Aorta (tissue), 5 donors: ENCODE measurements around the gene HSP90AA1. TPM values are rescaled to one million over a fixed set of nuclear protein-coding genes. Genes with fewer than 3 reads are reported as not detected.
"Not testable (repeated sequence)": the region's sequence is repeated elsewhere in the genome, so short reads cannot be mapped to it uniquely, and the experiment has no call there.

Source experiments
- ATAC-seq: fragments of 200-7000 bp; cut with Tn5 transposase; one replicate; pipeline ENCODE4 v1.9.1; 2022; ENCODE audit warnings: moderate library complexity; ENCODE audit not compliant: low FRiP score
- DNase-seq, 2 donors: peaks; one replicate each; pipeline ENCODE4 v3.0.0-alpha.2; 2020
- H3K27ac ChIP-seq, 2 donors: one replicate each; pipeline ENCODE4 v1.5.1; 2013; ENCODE audit warnings: low read length in 2 of 2, mild to moderate bottlenecking in 2 of 2, moderate library complexity in 2 of 2, control low read depth in 1 of 2, inconsistent platforms in 1 of 2, low read depth in 1 of 2
- H3K27me3 ChIP-seq, 2 donors: one replicate each; pipeline ENCODE4 v1.6.1; 2013; ENCODE audit warnings: control low read depth in 1 of 2, low read length in 1 of 2, mild to moderate bottlenecking in 1 of 2, moderate library complexity in 1 of 2; ENCODE audit not compliant: insufficient read depth in 2 of 2, control insufficient read depth in 1 of 2
- H3K36me3 ChIP-seq, 2 donors: one replicate each; pipeline ENCODE4 v1.6.1; 2013; ENCODE audit warnings: control low read depth in 1 of 2, low read length in 1 of 2, mild to moderate bottlenecking in 1 of 2; ENCODE audit not compliant: insufficient read depth in 2 of 2, control insufficient read depth in 1 of 2
- H3K4me1 ChIP-seq, 2 donors: one replicate each; pipeline ENCODE4 v1.6.1; 2013; ENCODE audit warnings: low read length in 2 of 2, control low read depth in 1 of 2, mild to moderate bottlenecking in 1 of 2, moderate library complexity in 1 of 2; ENCODE audit not compliant: insufficient read depth in 2 of 2, control insufficient read depth in 1 of 2
- H3K4me3 ChIP-seq, 2 donors: one replicate each; pipeline ENCODE4 v1.5.1; 2013; ENCODE audit warnings: low read length in 2 of 2, control low read depth in 1 of 2, mild to moderate bottlenecking in 1 of 2
- H3K9me3 ChIP-seq: one replicate; pipeline ENCODE4 v1.6.1; 2013; ENCODE audit warnings: mild to moderate bottlenecking, low read length; ENCODE audit not compliant: control insufficient read depth
- WGBS, 2 donors: extraction: QIAGEN DNeasy Blood & Tissue Kit; methylation state at CpG; one replicate each; pipeline ENCODE4 v1.1.7; 2013; 5-methylcytosine and 5-hydroxymethylcytosine counted together
- intact Hi-C, 2 donors: fragments of 100-400 bp; cut with DNase I; formaldehyde crosslinking; loops; one replicate each; pipeline versions ENCODE4 v1.14.2 to v1.15.0; 2022
- polyA plus RNA-seq, 2 donors: library from polyadenylated mRNA; stranded (reverse); fragments of 200-250 nt; gene quantifications; one replicate each; pipeline ENCODE4 v1.2.3, GENCODE V29; 2013
- total RNA-seq, 2 donors: library from RNA; stranded (reverse); fragmentation: NEBNext Ultra II Directional; extraction: Animal tissue kit (Norgen Biotek cat#: 25700); gene quantifications; one replicate each; pipeline ENCODE4 v1.2.1, GENCODE V29; 2021
- donor health status: healthy with polysubstance abuse.
- donor health status: Bipolar disorder and iron deficiency.
- donor health status: DM: no; HTN: no; CAD: no.
- donor health status: DM: no; HTN: no; CAD: no.
- donor health status: DM: yes; HTN: yes; CAD: no.

The HSP90AA1 gene
- total and polyA plus RNA-seq, 4 donors: 189 to 379 (median 263) TPM

DNA sequence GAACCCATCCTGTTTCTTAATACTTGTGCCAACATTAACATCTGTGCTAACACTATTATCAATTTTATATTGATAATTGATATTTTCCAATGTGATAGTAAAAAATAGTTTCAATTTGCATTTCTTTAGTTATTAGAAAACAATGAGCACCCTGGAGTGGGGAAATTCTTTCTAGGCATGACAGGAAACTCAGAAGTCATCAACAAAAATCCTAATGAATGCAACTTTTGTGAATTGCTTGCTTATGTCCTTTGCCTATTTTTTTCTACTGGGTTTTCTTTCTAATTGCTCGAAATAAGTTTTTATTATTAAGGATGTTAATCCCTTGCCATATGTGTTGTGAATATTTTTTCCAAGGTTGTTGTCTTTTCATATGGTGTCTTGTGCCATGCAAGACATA lies 34.7 kb upstream of the HSP90AA1 start:
- no peaks in the 10 kb centered on the region for H3K9me3 ChIP-seq
- no peak for DNase-seq
- WGBS, 2 donors: 70% methylated on average over 1 of the region's 1 CpG

DNA sequence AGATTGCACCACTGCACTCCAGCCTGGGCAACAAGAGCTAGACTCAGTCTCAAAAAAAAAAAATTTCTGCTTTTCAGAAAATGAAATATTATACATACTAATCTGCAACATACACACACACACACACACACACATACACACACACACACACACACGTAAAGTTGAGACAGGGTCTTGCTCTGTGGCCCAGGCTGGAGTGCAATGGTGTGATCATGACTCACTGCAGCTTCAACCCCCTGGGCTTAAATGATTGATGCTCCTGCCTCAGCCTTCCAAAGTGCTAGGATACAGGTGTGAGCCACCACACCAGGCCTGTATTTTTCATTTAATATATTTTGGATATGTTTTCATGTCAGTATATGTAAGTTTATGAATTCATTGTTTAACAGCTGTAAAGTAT lies 34.0 kb upstream of the HSP90AA1 start:
- no peak for ATAC-seq
- H3K4me1 ChIP-seq: no peaks in the 10 kb centered on the region
- DNase-seq: peak in 1 of 2 donors; percentile 4
- H3K4me3 ChIP-seq: no peak overlapping the region
- 85 to 91% methylated on average over 1 of the region's 1 CpG for WGBS, 2 donors
- H3K27me3 ChIP-seq: no peaks in the 10 kb centered on the region
- no peaks in the 10 kb centered on the region for H3K9me3 ChIP-seq
- no peaks in the 10 kb centered on the region for H3K36me3 ChIP-seq
- no peak overlapping the region for H3K27ac ChIP-seq
- intact Hi-C loops: no loop called here

More for the DNA sequence above, 34.7 kb upstream of the HSP90AA1 start:
- Histone ChIP-seq H3K4me3 (no peak overlapping the region), H3K36me3 (no peaks in the 10 kb centered on the region), H3K4me1 (no peaks in the 10 kb centered on the region), H3K27ac (no peak overlapping the region), H3K27me3 (no peaks in the 10 kb centered on the region)
- intact Hi-C loops: no loop called here
- no peak for ATAC-seq

DNA sequence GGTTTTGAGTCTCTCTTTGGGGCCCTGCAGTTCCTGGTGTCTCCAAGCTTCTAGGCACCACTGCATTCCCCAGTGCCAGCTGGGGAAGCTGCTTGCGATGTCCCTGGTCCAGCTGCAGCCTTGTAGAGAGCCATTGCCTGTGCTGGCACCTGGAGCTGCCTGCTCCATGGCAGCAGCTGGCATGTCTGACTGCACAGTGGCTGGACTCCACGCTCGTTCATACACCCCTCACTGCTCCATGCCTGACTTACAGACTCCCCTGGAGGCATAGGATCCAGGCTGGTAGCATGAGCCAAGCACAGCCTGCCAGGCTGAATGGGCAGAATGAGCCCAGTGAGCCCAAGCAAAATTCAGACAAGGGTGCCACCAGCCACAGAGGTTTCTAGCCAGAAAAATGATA lies 31.0 kb upstream of the HSP90AA1 start:
- H3K4me3 ChIP-seq: no peak overlapping the region
- ATAC-seq (no peak), DNase-seq (peak in 1 of 2 donors; percentile 34)
- H3K27me3 ChIP-seq: no peaks in the 10 kb centered on the region
- 86 to 91% methylated on average over 3 of the region's 3 CpGs for WGBS, 2 donors
- H3K36me3 ChIP-seq: no peaks in the 10 kb centered on the region
- H3K27ac ChIP-seq: no peak overlapping the region
- intact Hi-C loops: no loop called here
- no peaks in the 10 kb centered on the region for H3K4me1 ChIP-seq
- no peaks in the 10 kb centered on the region for H3K9me3 ChIP-seq

DNA sequence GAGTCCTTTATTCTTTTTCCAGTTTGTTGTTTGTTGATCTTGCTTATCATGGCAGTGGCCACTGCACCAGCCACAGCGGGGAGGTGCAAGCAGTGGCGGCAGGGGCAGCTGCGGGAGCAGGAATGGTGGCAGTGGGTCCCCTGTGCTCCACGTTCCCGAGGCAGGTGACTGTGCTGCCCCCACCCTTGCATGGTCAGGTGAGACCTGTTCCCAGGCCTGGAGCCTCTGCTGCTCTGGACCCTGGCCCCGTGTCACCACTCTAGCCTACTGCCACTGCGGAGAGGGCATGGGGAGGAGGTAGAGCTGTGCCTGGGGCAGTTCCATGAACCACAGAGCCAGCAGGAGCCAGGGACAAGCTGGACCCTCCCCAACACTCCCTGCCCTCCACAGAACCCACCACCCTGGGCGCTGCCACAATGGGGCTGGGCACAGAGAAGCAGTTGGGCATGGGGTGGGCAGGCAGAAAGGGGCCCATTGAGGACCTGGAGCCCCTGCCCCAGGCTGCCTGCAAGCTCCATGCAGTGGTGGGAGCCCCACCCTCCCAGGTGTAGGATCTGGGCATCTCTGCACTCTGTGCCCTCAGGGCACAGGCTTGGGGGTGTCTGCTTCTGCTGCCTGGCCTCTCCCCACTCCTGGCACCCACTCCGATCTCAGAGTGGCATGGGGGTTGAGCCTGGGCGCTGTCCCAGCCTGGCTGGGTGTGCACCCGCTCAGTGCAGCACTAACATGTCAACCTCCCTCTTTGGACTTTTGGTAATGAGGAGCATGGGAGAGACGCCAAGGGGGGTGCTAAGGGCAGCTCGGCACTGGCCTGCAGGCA lies 29.7 kb upstream of the HSP90AA1 start:
- H3K4me3 ChIP-seq: no peak overlapping the region
- DNase-seq (peak in 1 of 2 donors; percentile 55), ATAC-seq (no peak)
- no peaks in the 10 kb centered on the region for H3K9me3 ChIP-seq
- intact Hi-C loops: no loop called here
- no peak overlapping the region for H3K27ac ChIP-seq
- H3K27me3 ChIP-seq: no peaks in the 10 kb centered on the region
- no peaks in the 10 kb centered on the region for H3K36me3 ChIP-seq
- 94% methylated on average over 12 to 13 of the region's 13 CpGs for WGBS, 2 donors
- no peaks in the 10 kb centered on the region for H3K4me1 ChIP-seq

DNA sequence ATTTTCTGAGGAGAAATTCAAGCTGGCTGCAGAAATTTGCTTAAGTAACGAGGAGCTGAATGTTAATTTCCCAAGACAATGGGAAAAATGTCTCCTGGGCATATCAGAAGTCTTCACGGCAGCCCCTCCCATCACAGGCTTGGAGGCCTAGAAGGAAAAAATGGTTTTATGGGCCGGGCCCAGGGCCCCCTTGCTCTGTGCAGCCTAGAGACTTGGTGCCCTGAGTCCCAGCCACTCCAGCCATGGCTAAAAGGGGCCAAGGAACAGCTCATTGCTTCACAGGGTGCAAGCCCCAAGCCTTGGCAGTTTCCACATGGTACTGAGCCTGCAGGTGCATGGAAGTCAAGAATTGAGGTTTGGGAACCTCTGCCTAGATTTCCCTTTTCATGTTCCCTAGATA lies 24.3 kb upstream of the HSP90AA1 start:
- Histone ChIP-seq H3K9me3 (no peaks in the 10 kb centered on the region), H3K4me1 (no peaks in the 10 kb centered on the region), H3K27ac (no peak overlapping the region), H3K36me3 (no peaks in the 10 kb centered on the region), H3K4me3 (no peak overlapping the region), H3K27me3 (no peaks in the 10 kb centered on the region)
- DNase-seq: peak in 1 of 2 donors; percentile 25
- 90 to 96% methylated on average over 3 of the region's 3 CpGs for WGBS, 2 donors
- intact Hi-C loops: no loop called here
- ATAC-seq: no peak

DNA sequence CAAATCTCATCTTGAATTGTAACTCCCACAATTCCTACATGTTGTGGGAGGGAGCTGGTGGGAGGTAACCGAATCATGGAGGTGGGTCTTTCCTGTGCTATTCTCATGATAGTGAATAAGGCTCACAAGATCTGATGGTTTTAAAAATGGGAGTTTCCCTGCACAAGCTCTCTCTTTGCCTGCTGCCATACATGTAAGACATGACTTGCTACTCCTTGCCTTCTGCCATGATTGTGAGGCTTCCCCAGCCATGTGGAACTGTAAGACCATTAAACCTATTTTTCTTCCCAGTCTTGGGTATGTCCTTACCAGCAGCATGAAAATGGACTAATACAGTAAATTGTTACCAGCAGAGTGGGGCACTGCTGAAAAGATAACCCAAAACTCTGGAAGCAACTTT lies 22.5 kb upstream of the HSP90AA1 start:
- H3K27ac ChIP-seq, H3K27me3 ChIP-seq, ATAC-seq, H3K36me3 ChIP-seq, H3K4me1 ChIP-seq, H3K4me3 ChIP-seq, DNase-seq, intact Hi-C loops, H3K9me3 ChIP-seq: not testable (repeated sequence)
- WGBS, 2 donors: 91 to 95% methylated on average over 1 of the region's 1 CpG

DNA sequence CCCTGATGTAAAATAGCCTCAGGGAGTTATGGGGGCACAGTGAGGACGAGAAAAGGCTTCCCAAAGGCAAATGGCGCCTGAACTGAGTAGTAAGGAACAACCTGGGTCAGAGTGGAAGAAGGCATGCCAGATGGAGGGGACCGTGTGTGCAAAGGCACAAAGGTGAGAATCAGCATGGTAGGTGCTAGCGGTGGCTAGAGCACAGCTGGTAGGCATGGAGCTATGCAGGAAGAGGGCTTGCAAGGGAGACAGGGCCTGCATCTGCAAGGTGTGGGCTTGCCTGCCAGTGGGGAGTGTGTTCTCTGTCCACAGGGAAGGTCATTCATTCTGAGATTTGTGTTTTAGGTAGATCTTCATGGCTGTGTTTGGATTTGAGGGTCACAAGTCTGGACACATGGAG lies 18.5 kb upstream of the HSP90AA1 start:
- no peak for DNase-seq
- 83 to 87% methylated on average over 4 of the region's 4 CpGs for WGBS, 2 donors
- intact Hi-C loops: no loop called here

DNA sequence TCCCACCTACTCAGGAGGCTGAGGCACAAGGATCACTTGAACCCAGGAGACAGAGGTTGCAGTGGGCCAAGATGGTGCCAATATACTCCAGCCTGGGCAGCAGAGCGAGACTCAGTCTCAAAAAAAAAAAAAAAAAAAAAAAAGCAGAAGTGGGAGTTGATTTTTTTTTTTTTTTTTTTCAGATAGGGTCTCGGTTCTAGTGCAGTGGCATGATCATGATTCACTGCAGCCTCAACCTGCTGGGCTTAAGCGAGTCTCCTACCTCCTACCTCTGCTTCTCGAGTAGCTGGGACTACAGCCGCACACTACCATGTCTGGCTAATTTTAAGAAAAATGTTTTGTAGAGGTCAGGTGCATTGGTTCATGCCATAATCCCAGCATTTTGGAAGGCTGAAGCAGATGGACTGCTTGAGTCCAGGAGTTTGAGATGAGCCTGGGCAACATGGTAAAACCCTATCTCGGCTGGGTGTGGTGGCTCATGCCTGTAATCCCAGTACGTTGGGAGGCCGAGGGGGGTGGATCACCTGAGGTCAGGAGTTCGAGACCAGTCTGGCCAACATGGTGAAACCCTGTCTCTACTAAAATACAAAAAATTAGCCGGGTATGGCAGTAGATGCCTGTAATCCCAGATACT lies 16.3 kb upstream of the HSP90AA1 start:
- intact Hi-C loops: no loop called here
- no peaks in the 10 kb centered on the region for H3K9me3 ChIP-seq
- 92 to 94% methylated on average over 10 of the region's 10 CpGs for WGBS, 2 donors
- DNase-seq (no peak), ATAC-seq (no peak)
- no peak overlapping the region for H3K27ac ChIP-seq
- no peaks in the 10 kb centered on the region for H3K4me1 ChIP-seq
- no peaks in the 10 kb centered on the region for H3K36me3 ChIP-seq
- no peak overlapping the region for H3K4me3 ChIP-seq
- no peaks in the 10 kb centered on the region for H3K27me3 ChIP-seq

More for the DNA sequence above, 18.5 kb upstream of the HSP90AA1 start:
- Histone ChIP-seq H3K27me3 (no peaks in the 10 kb centered on the region), H3K4me3 (no peak overlapping the region), H3K27ac (no peak overlapping the region), H3K36me3 (no peaks in the 10 kb centered on the region), H3K9me3 (no peaks in the 10 kb centered on the region), H3K4me1 (no peaks in the 10 kb centered on the region)
- no peak for ATAC-seq
